CD4-positive, alpha-beta T cell (primary cell): Measurements from ENCODE around the gene SH3BGRL. TPM values are rescaled to one million over a fixed set of nuclear protein-coding genes. Genes with fewer than 3 reads are reported as not detected.

Experiments
- ATAC-seq: fragments of 200-7000 bp; cut with Tn5 transposase; one replicate; pipeline ENCODE4 v1.10.0; 2022; ENCODE audit warnings: mild to moderate bottlenecking; ENCODE audit not compliant: poor library complexity
- CTCF ChIA-PET: fragments of 350-600 bp; sonication (Branson Sonifier 250); formaldehyde crosslinking; loops from one replicate; lab custom pipeline; 2021; ENCODE audit warnings: antibody characterized with exemption, inconsistent platforms; lab: Charles Lee
- POLR2A ChIA-PET: fragments of 350-600 bp; sonication (Branson Sonifier 250); formaldehyde crosslinking; loops from one replicate; lab custom pipeline; 2021; ENCODE audit warnings: antibody characterized with exemption, inconsistent platforms; lab: Charles Lee
- DNase-seq, 14 experiments: peaks; one replicate each; pipeline ENCODE4 v3.0.0-alpha.2; 2013 to 2020; ENCODE audit warnings: mixed read lengths in 2 of 14
- H3K27ac ChIP-seq, 2 donors: one replicate each; pipeline versions ENCODE4 v1.5.1 to v1.7.0; 2013; ENCODE audit warnings: low read length in 2 of 2, low read depth in 1 of 2, mild to moderate bottlenecking in 1 of 2
- H3K27me3 ChIP-seq, 2 experiments: 1 replicate in 1 of 2; 2 replicates in 1 of 2; pipeline versions ENCODE4 v1.6.1 to v1.7.0; 2013; ENCODE audit warnings: low read length in 2 of 2, control low read depth in 1 of 2, mild to moderate bottlenecking in 1 of 2, moderate library complexity in 1 of 2; ENCODE audit not compliant: insufficient read depth in 2 of 2, control insufficient read depth in 1 of 2
- H3K36me3 ChIP-seq: one replicate; pipeline ENCODE4 v1.6.1; 2013; ENCODE audit warnings: low read length, control low read depth; ENCODE audit not compliant: insufficient read depth
- H3K4me1 ChIP-seq: one replicate; pipeline ENCODE4 v1.6.1; 2013; ENCODE audit warnings: low read length, control low read depth; ENCODE audit not compliant: insufficient read depth
- H3K4me3 ChIP-seq: one replicate; pipeline ENCODE4 v1.5.1; 2013; ENCODE audit warnings: mild to moderate bottlenecking, low read length, moderate library complexity
- H3K9me3 ChIP-seq, 2 experiments: 1 replicate in 1 of 2; 2 replicates in 1 of 2; pipeline versions ENCODE4 v1.6.1 to v1.7.0; 2013; ENCODE audit warnings: low read length in 2 of 2, mild to moderate bottlenecking in 2 of 2, control low read depth in 1 of 2, moderate library complexity in 1 of 2; ENCODE audit not compliant: control insufficient read depth in 1 of 2, insufficient read depth in 1 of 2
- H3K27ac Mint-ChIP-seq: one replicate; pipeline ENCODE4 v1.8.0; 2020; ENCODE audit warnings: mixed read lengths
- H3K27me3 Mint-ChIP-seq: one replicate; pipeline ENCODE4 v1.8.0; 2021; ENCODE audit warnings: mixed read lengths
- H3K36me3 Mint-ChIP-seq: one replicate; pipeline ENCODE4 v1.8.0; 2021; ENCODE audit warnings: low read depth, mixed read lengths
- H3K4me1 Mint-ChIP-seq: one replicate; pipeline ENCODE4 v1.8.0; 2021; ENCODE audit warnings: low read depth, mixed read lengths
- H3K4me3 Mint-ChIP-seq: one replicate; pipeline ENCODE4 v1.8.0; 2020; ENCODE audit warnings: mild to moderate bottlenecking, mixed read lengths
- H3K9me3 Mint-ChIP-seq: one replicate; pipeline ENCODE4 v1.8.0; 2020; ENCODE audit warnings: mixed read lengths
- CTCF ChIP-seq: fragments of 200-600 bp; IDR thresholded peaks from one replicate; pipeline ENCODE4 v1.8.0; 2022; ENCODE audit warnings: antibody characterized with exemption, mild to moderate bottlenecking
- intact Hi-C, 2 experiments: fragments of 100-400 bp; cut with DNase I in 1 of 2; cut with micrococcal nuclease in 1 of 2; formaldehyde crosslinking; loops; one replicate each; pipeline versions ENCODE4 v1.15.1 to v1.9.0; 2023 to 2025; cut with DNase I, micrococcal nuclease
- total RNA-seq, 174 experiments: library from RNA in 2 of 174; stranded (reverse) in 2 of 174; gene quantifications; one replicate each; pipeline ENCODE4 v1.2.3 and lab custom pipeline; 2021 to 2026

SH3BGRL gene
- total RNA-seq, 2 experiments from 2014 or later, result 41.7 to 41.8 TPM

- H3K27me3 Mint-ChIP-seq, result no peaks in the 10 kb centered on the region
- H3K36me3 Mint-ChIP-seq, result peaks cover 4% of the 10 kb centered on the region
- Histone ChIP-seq H3K27ac (no peak overlapping the region), H3K9me3 (no peaks in the 10 kb centered on the region), H3K36me3 (no peaks in the 10 kb centered on the region), H3K27me3 (no peaks in the 10 kb centered on the region), H3K4me3 (no peak overlapping the region), H3K4me1 (no peaks in the 10 kb centered on the region)
- ChIA-PET CTCF (interaction anchor here (0.6 to 1.5 kb wide), 4 partner anchors 10 to 75 kb away, joined by 3 to 4 read pairs (median 4); no protein-coding TSS in a partner anchor), POLR2A (no interaction called here)
- no peak for ATAC-seq
- intact Hi-C loops, result loop anchor here (5.0 to 10.0 kb wide), 2 partner anchors 318 to 320 kb away; no protein-coding TSS in a partner anchor
- no peak for DNase-seq
- TF ChIP-seq CTCF, result no peak
- H3K27ac Mint-ChIP-seq, result no peak overlapping the region
- H3K9me3 Mint-ChIP-seq, result no peaks in the 10 kb centered on the region
- no peak overlapping the region for H3K4me3 Mint-ChIP-seq
- H3K4me1 Mint-ChIP-seq, result peaks cover 11% of the 10 kb centered on the region
These were observed 6.6 kb upstream of the SH3BGRL start for GRCh38 chrX:81195259-81195658.

- no peak overlapping the region for H3K27ac ChIP-seq
- DNase-seq (peak; percentile 25 to 76 (median 41)), ATAC-seq (peak; percentile 82)
- Mint-ChIP-seq H3K4me3 (no peak overlapping the region), H3K9me3 (no peaks in the 10 kb centered on the region), H3K36me3 (peaks cover 4% of the 10 kb centered on the region), H3K27ac (no peak overlapping the region), H3K4me1 (peaks cover 11% of the 10 kb centered on the region), H3K27me3 (no peaks in the 10 kb centered on the region)
- H3K9me3 ChIP-seq, result no peaks in the 10 kb centered on the region
- H3K4me3 ChIP-seq, result no peak overlapping the region
- POLR2A ChIA-PET, result no interaction called here
- no peaks in the 10 kb centered on the region for H3K4me1 ChIP-seq
- intact Hi-C loops, result loop anchor here (2.0 to 10.0 kb wide), 3 partner anchors 71 to 321 kb away; no protein-coding TSS in a partner anchor
- H3K36me3 ChIP-seq, result no peaks in the 10 kb centered on the region
- H3K27me3 ChIP-seq, result no peaks in the 10 kb centered on the region
- peak; percentile 64 for TF ChIP-seq CTCF
- CTCF ChIA-PET, result interaction anchor here (0.6 to 1.5 kb wide), 4 partner anchors 9 to 76 kb away, joined by 3 to 4 read pairs (median 4); no protein-coding TSS in a partner anchor
These were observed 6.2 kb upstream of the SH3BGRL start for GRCh38 chrX:81195712-81196111.

- ATAC-seq (no peak), DNase-seq (no peak)
- intact Hi-C loops, result loop anchor here (1.0 to 10.0 kb wide), 3 partner anchors 80 to 396 kb away; partner anchors contain the start of gene BRWD3 (in 2 of the 2)
- Mint-ChIP-seq H3K27ac (peak overlapping the region; percentile 97), H3K27me3 (no peaks in the 10 kb centered on the region), H3K4me1 (peaks cover 50% of the 10 kb centered on the region), H3K4me3 (peak overlapping the region; percentile 100), H3K36me3 (peaks cover 35% of the 10 kb centered on the region), H3K9me3 (no peaks in the 10 kb centered on the region)
- H3K27ac ChIP-seq, result peak overlapping the region; percentile 69 to 73
- no peaks in the 10 kb centered on the region for H3K9me3 ChIP-seq
- peaks cover 3% of the 10 kb centered on the region for H3K4me1 ChIP-seq
- peak overlapping the region; percentile 75 for H3K4me3 ChIP-seq
- H3K27me3 ChIP-seq, result no peaks in the 10 kb centered on the region
- CTCF ChIA-PET, result interaction anchor here (0.7 to 1.2 kb wide), 2 partner anchors 80 to 391 kb away, joined by 3 read pairs; partner anchors contain the start of gene BRWD3
- POLR2A ChIA-PET, result interaction anchor here (0.9 to 2.0 kb wide), 3 partner anchors 8 to 392 kb away, joined by 4 to 28 read pairs (median 6); partner anchors contain the start of gene BRWD3
- TF ChIP-seq CTCF, result no peak
- no peaks in the 10 kb centered on the region for H3K36me3 ChIP-seq
These were observed 831 bp upstream of the SH3BGRL start for GRCh38 chrX:81201071-81201470.
